OCI-LY1 (cell line): ENCODE data around the gene RPLP2.

ENCODE experiments used
- EZH2 ChIP-seq: fragments of 200-600 bp; sonication (generic), shearing (Covaris generic); IDR thresholded peaks from 2 replicates; pipeline ENCODE4 v1.8.0; 2017; ENCODE audit warnings: borderline replicate concordance, mixed run types, mild to moderate bottlenecking, antibody characterized with exemption, low read length, moderate library complexity, mixed read lengths
- TF ChIP-seq, protein P1 (sequence below): fragments of 200-600 bp; sonication (generic), shearing (Covaris generic); IDR thresholded peaks from 2 replicates; pipeline ENCODE4 v1.5.1; 2017; ENCODE audit warnings: mild to moderate bottlenecking, antibody characterized with exemption, low read length, moderate library complexity, mixed read lengths

- TF ChIP-seq, protein P1, sequence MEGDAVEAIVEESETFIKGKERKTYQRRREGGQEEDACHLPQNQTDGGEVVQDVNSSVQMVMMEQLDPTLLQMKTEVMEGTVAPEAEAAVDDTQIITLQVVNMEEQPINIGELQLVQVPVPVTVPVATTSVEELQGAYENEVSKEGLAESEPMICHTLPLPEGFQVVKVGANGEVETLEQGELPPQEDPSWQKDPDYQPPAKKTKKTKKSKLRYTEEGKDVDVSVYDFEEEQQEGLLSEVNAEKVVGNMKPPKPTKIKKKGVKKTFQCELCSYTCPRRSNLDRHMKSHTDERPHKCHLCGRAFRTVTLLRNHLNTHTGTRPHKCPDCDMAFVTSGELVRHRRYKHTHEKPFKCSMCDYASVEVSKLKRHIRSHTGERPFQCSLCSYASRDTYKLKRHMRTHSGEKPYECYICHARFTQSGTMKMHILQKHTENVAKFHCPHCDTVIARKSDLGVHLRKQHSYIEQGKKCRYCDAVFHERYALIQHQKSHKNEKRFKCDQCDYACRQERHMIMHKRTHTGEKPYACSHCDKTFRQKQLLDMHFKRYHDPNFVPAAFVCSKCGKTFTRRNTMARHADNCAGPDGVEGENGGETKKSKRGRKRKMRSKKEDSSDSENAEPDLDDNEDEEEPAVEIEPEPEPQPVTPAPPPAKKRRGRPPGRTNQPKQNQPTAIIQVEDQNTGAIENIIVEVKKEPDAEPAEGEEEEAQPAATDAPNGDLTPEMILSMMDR: no peak
- no peak for TF ChIP-seq EZH2
Measured at GRCh38 chr11:836700-837099, 26.9 kb downstream of the RPLP2 start.
